ENCODE measurements around the gene KDM5C.
"Not testable (repeated sequence)": the region's sequence is repeated elsewhere in the genome, so short reads cannot be mapped to it uniquely, and the experiment has no call there.

The KDM5C gene

GRCh38 chrX:53190363-53190960, 34.5 kb downstream of the KDM5C start:
- no peak for DNase-seq (ENCODE audit: low spot score)

- DNase-seq (ENCODE audit: low spot score), result no peak
Observed at GRCh38 chrX:53188763-53189162, 36.2 kb downstream of the KDM5C start.

- DNase-seq (ENCODE audit: low spot score), result no peak
Observed at GRCh38 chrX:53186351-53186750, 38.7 kb downstream of the KDM5C start.

GRCh38 chrX:53184836-53185235, 40.2 kb downstream of the KDM5C start:
- no peak for DNase-seq (ENCODE audit: low spot score)

GRCh38 chrX:53171356-53171755, 53.7 kb downstream of the KDM5C start:
- DNase-seq (ENCODE audit: low spot score), result no peak

GRCh38 chrX:53166103-53166502, 58.9 kb downstream of the KDM5C start:
- no peak for DNase-seq (ENCODE audit: low spot score)

GRCh38 chrX:53164566-53164965, 60.4 kb downstream of the KDM5C start:
- not testable (repeated sequence) for DNase-seq (ENCODE audit: low spot score)

GRCh38 chrX:53163436-53163835, 61.6 kb downstream of the KDM5C start:
- DNase-seq (ENCODE audit: low spot score), result no peak

- no peak for DNase-seq (ENCODE audit: low spot score)
Observed at GRCh38 chrX:53160297-53160983, 64.6 kb downstream of the KDM5C start.

GRCh38 chrX:53159184-53159583, 65.8 kb downstream of the KDM5C start:
- DNase-seq (ENCODE audit: low spot score), result no peak

GRCh38 chrX:53156207-53156596, 68.8 kb downstream of the KDM5C start:
- DNase-seq (ENCODE audit: low spot score), result no peak

- no peak for DNase-seq (ENCODE audit: low spot score)
Observed at GRCh38 chrX:53155512-53156206, 69.3 kb downstream of the KDM5C start.

GRCh38 chrX:53153581-53153980, 71.4 kb downstream of the KDM5C start:
- DNase-seq (ENCODE audit: low spot score), result no peak
